ENCODE data around the gene C12orf50. TPM values are rescaled to one million over a fixed set of nuclear protein-coding genes. Genes with fewer than 3 reads are reported as not detected.

Gene C12orf50
- total and polyA plus RNA-seq, 2 experiments from 2014 or later, result not detected

GRCh38 chr12:88011755-88012154 is 17.4 kb downstream of the C12orf50 start:
- Histone ChIP-seq H3K27me3 (replicated peaks; ENCODE audit: insufficient read depth) (0 out of 2 replicates have a peak, but pooled peaks cover 3% of the 10 kb centered on the region), H3K4me1 (ENCODE audit: insufficient read depth) (no peaks in the 10 kb centered on the region), H3K79me2 (ENCODE audit: insufficient read depth) (no peaks in the 10 kb centered on the region), H3K9me3 (ENCODE audit: low read depth) (no peaks in the 10 kb centered on the region), H2AFZ (no peak overlapping the region), H3K4me2 (ENCODE audit: unreplicated experiment) (no peak overlapping the region), H3K27ac (no peak overlapping the region), H3K9ac (no peak overlapping the region), H4K20me1 (ENCODE audit: insufficient read depth) (no peaks in the 10 kb centered on the region), H3K36me3 (ENCODE audit: low read depth) (no peaks in the 10 kb centered on the region), H3K9me2 (ENCODE audit: insufficient read depth) (no peaks in the 10 kb centered on the region), H3K4me3 (no peak overlapping the region), H3F3A (ENCODE audit: insufficient read depth) (no peaks in the 10 kb centered on the region)
- DNase-seq, result no peak
- TF ChIP-seq EZH2phosphoT487 (IDR thresholded peaks at IDR 0.05; ENCODE audit: insufficient read depth, low read depth) (no peak), EZH2 (IDR thresholded peaks at IDR 0.05; ENCODE audit: insufficient read depth, poor library complexity, severe bottlenecking) (no peak)
- in situ Hi-C loops (cut with MboI), result no loop called here
- 45% methylated on average over 5 of the region's 5 CpGs for WGBS, 2 experiments (ENCODE audit: low coverage in 1 of 2, low lambda C conversion rate in 2 of 2, missing lambda C conversion rate in 2 of 2)

GRCh38 chr12:88006351-88006750 is 22.9 kb downstream of the C12orf50 start:
- Histone ChIP-seq H3K4me1 (ENCODE audit: insufficient read depth) (no peaks in the 10 kb centered on the region), H3K9me2 (ENCODE audit: insufficient read depth) (no peaks in the 10 kb centered on the region), H3K4me3 (no peak overlapping the region), H3K27ac (no peak overlapping the region), H2AFZ (no peak overlapping the region), H3F3A (ENCODE audit: insufficient read depth) (no peaks in the 10 kb centered on the region), H3K9me3 (ENCODE audit: low read depth) (no peaks in the 10 kb centered on the region), H3K36me3 (ENCODE audit: low read depth) (no peaks in the 10 kb centered on the region), H3K4me2 (ENCODE audit: unreplicated experiment) (no peak overlapping the region), H3K9ac (no peak overlapping the region), H4K20me1 (ENCODE audit: insufficient read depth) (no peaks in the 10 kb centered on the region), H3K79me2 (ENCODE audit: insufficient read depth) (no peaks in the 10 kb centered on the region), H3K27me3 (replicated peaks; ENCODE audit: insufficient read depth) (no peaks in the 10 kb centered on the region)
- no peak for TF ChIP-seq EZH2 (IDR thresholded peaks at IDR 0.05; ENCODE audit: insufficient read depth, poor library complexity, severe bottlenecking)
- TF ChIP-seq EZH2phosphoT487 (IDR thresholded peaks at IDR 0.05; ENCODE audit: insufficient read depth, low read depth), result no peak
- no peak for DNase-seq
- in situ Hi-C loops (cut with MboI), result no loop called here
- WGBS, 2 experiments (ENCODE audit: low coverage in 1 of 2, low lambda C conversion rate in 2 of 2, missing lambda C conversion rate in 2 of 2), result 38 to 41% methylated on average over 4 of the region's 4 CpGs

- no peak overlapping the region for H3K9ac ChIP-seq
- H3K79me2 ChIP-seq (ENCODE audit: insufficient read depth), result no peaks in the 10 kb centered on the region
- H3F3A ChIP-seq (ENCODE audit: insufficient read depth), result no peaks in the 10 kb centered on the region
- H3K27ac ChIP-seq, result no peak overlapping the region
- H3K4me2 ChIP-seq (ENCODE audit: unreplicated experiment), result no peak overlapping the region
- TF ChIP-seq EZH2phosphoT487 (IDR thresholded peaks at IDR 0.05; ENCODE audit: insufficient read depth, low read depth), result no peak
- no peak for TF ChIP-seq EZH2 (IDR thresholded peaks at IDR 0.05; ENCODE audit: insufficient read depth, poor library complexity, severe bottlenecking)
- H3K27me3 ChIP-seq (replicated peaks; ENCODE audit: insufficient read depth), result 0 out of 2 replicates have a peak, but pooled peaks cover 5% of the 10 kb centered on the region
- H4K20me1 ChIP-seq (ENCODE audit: insufficient read depth), result no peaks in the 10 kb centered on the region
- no peaks in the 10 kb centered on the region for H3K4me1 ChIP-seq (ENCODE audit: insufficient read depth)
- in situ Hi-C loops (cut with MboI), result no loop called here
- H3K36me3 ChIP-seq (ENCODE audit: low read depth), result no peaks in the 10 kb centered on the region
- 43 to 57% methylated on average over 2 of the region's 2 CpGs for WGBS, 2 experiments (ENCODE audit: low coverage in 1 of 2, low lambda C conversion rate in 2 of 2, missing lambda C conversion rate in 2 of 2)
- no peaks in the 10 kb centered on the region for H3K9me3 ChIP-seq (ENCODE audit: low read depth)
- H3K4me3 ChIP-seq, result no peak overlapping the region
- no peaks in the 10 kb centered on the region for H3K9me2 ChIP-seq (ENCODE audit: insufficient read depth)
- no peak for DNase-seq
- H2AFZ ChIP-seq, result no peak overlapping the region
Measured at GRCh38 chr12:88001327-88001726, 27.9 kb downstream of the C12orf50 start.

GRCh38 chr12:87995581-87996178 is 33.5 kb downstream of the C12orf50 start:
- Histone ChIP-seq H3K9ac (no peak overlapping the region), H2AFZ (no peak overlapping the region), H3K4me2 (ENCODE audit: unreplicated experiment) (no peak overlapping the region), H3K36me3 (ENCODE audit: low read depth) (no peaks in the 10 kb centered on the region), H3K79me2 (ENCODE audit: insufficient read depth) (no peaks in the 10 kb centered on the region), H3K9me2 (ENCODE audit: insufficient read depth) (no peaks in the 10 kb centered on the region), H3K27me3 (replicated peaks; ENCODE audit: insufficient read depth) (0 out of 2 replicates have a peak, but pooled peaks cover 5% of the 10 kb centered on the region), H4K20me1 (ENCODE audit: insufficient read depth) (no peaks in the 10 kb centered on the region), H3F3A (ENCODE audit: insufficient read depth) (no peaks in the 10 kb centered on the region), H3K9me3 (ENCODE audit: low read depth) (no peaks in the 10 kb centered on the region), H3K27ac (no peak overlapping the region), H3K4me1 (ENCODE audit: insufficient read depth) (no peaks in the 10 kb centered on the region), H3K4me3 (no peak overlapping the region)
- no peak for TF ChIP-seq EZH2 (IDR thresholded peaks at IDR 0.05; ENCODE audit: insufficient read depth, poor library complexity, severe bottlenecking)
- no peak for TF ChIP-seq EZH2phosphoT487 (IDR thresholded peaks at IDR 0.05; ENCODE audit: insufficient read depth, low read depth)
- DNase-seq, result peak; percentile 78
- in situ Hi-C loops (cut with MboI), result no loop called here
- WGBS, 2 experiments (ENCODE audit: low coverage in 1 of 2, low lambda C conversion rate in 2 of 2, missing lambda C conversion rate in 2 of 2), result 1 to 2% methylated on average over 8 of the region's 8 CpGs

GRCh38 chr12:87991483-87991882 is 37.7 kb downstream of the C12orf50 start:
- no peaks in the 10 kb centered on the region for H4K20me1 ChIP-seq (ENCODE audit: insufficient read depth)
- H3K79me2 ChIP-seq (ENCODE audit: insufficient read depth), result no peaks in the 10 kb centered on the region
- no peak overlapping the region for H3K9ac ChIP-seq
- TF ChIP-seq EZH2phosphoT487 (IDR thresholded peaks at IDR 0.05; ENCODE audit: insufficient read depth, low read depth) (no peak), EZH2 (IDR thresholded peaks at IDR 0.05; ENCODE audit: insufficient read depth, poor library complexity, severe bottlenecking) (no peak)
- H3K9me3 ChIP-seq (ENCODE audit: low read depth), result no peaks in the 10 kb centered on the region
- no peak overlapping the region for H2AFZ ChIP-seq
- peaks cover 4% of the 10 kb centered on the region; the same call in 1 of the 2 replicates for H3K27me3 ChIP-seq (replicated peaks; ENCODE audit: insufficient read depth)
- H3K9me2 ChIP-seq (ENCODE audit: insufficient read depth), result no peaks in the 10 kb centered on the region
- no peaks in the 10 kb centered on the region for H3F3A ChIP-seq (ENCODE audit: insufficient read depth)
- H3K4me3 ChIP-seq, result no peak overlapping the region
- no peaks in the 10 kb centered on the region for H3K36me3 ChIP-seq (ENCODE audit: low read depth)
- H3K4me1 ChIP-seq (ENCODE audit: insufficient read depth), result no peaks in the 10 kb centered on the region
- no peak overlapping the region for H3K4me2 ChIP-seq (ENCODE audit: unreplicated experiment)
- no peak overlapping the region for H3K27ac ChIP-seq
- in situ Hi-C loops (cut with MboI), result no loop called here
- DNase-seq, result no peak
